Measurements from ENCODE around the gene TREML4. TPM values are rescaled to one million over a fixed set of nuclear protein-coding genes. Genes with fewer than 3 reads are reported as not detected.

The TREML4 gene
- total RNA-seq, 4 donors from 2014 or later, result not detected

- TF ChIP-seq POLR2A (IDR thresholded peaks at IDR 0.05) (no peak), CTCF (IDR thresholded peaks at IDR 0.05) (no peak)
Observed at GRCh38 chr6:41268478-41268877, 40.3 kb downstream of the TREML4 start.

GRCh38 chr6:41269166-41269565, 41.0 kb downstream of the TREML4 start:
- intact Hi-C loops (cut with DNase I), result no loop called here
- TF ChIP-seq CTCF (IDR thresholded peaks at IDR 0.05) (no peak), POLR2A (IDR thresholded peaks at IDR 0.05) (no peak)

More at GRCh38 chr6:41268478-41268877, 40.3 kb downstream of the TREML4 start:
- H3K27ac ChIP-seq, result no peak overlapping the region
- no peak overlapping the region for H3K4me3 ChIP-seq (replicated peaks in 1 of 3)
- no peaks in the 10 kb centered on the region for H3K4me1 ChIP-seq
- no peaks in the 10 kb centered on the region for H3K9me3 ChIP-seq
- H3K27me3 ChIP-seq, result no peaks in the 10 kb centered on the region
- intact Hi-C loops (cut with DNase I), result no loop called here
- no peak for DNase-seq
- no peaks in the 10 kb centered on the region for H3K36me3 ChIP-seq

GRCh38 chr6:41269716-41270115, 41.6 kb downstream of the TREML4 start:
- intact Hi-C loops (cut with DNase I), result no loop called here
- no peaks in the 10 kb centered on the region for H3K4me1 ChIP-seq
- TF ChIP-seq CTCF (IDR thresholded peaks at IDR 0.05) (no peak), POLR2A (IDR thresholded peaks at IDR 0.05) (no peak)

More at GRCh38 chr6:41269166-41269565, 41.0 kb downstream of the TREML4 start:
- WGBS, 2 donors, result 93% methylated on average over 2 of the region's 2 CpGs
- Histone ChIP-seq H3K4me3 (replicated peaks in 1 of 3) (no peak overlapping the region), H3K36me3 (no peaks in the 10 kb centered on the region), H3K4me1 (no peaks in the 10 kb centered on the region), H3K27me3 (no peaks in the 10 kb centered on the region), H3K27ac (no peak overlapping the region), H3K9me3 (no peaks in the 10 kb centered on the region)
- DNase-seq, result no peak

GRCh38 chr6:41271901-41272395, 43.8 kb downstream of the TREML4 start:
- DNase-seq, result no peak
- no peaks in the 10 kb centered on the region for H3K27me3 ChIP-seq
- no peaks in the 10 kb centered on the region for H3K9me3 ChIP-seq
- H3K4me3 ChIP-seq (replicated peaks in 1 of 3), result no peak overlapping the region
- 55 to 63% methylated on average over 7 of the region's 7 CpGs for WGBS, 2 donors
- no peaks in the 10 kb centered on the region for H3K36me3 ChIP-seq
- no peak overlapping the region for H3K27ac ChIP-seq
- H3K4me1 ChIP-seq, result no peaks in the 10 kb centered on the region
- intact Hi-C loops (cut with DNase I), result no loop called here
- TF ChIP-seq CTCF (IDR thresholded peaks at IDR 0.05) (no peak), POLR2A (IDR thresholded peaks at IDR 0.05) (no peak)

More at GRCh38 chr6:41269716-41270115, 41.6 kb downstream of the TREML4 start:
- H3K27ac ChIP-seq, result no peak overlapping the region
- no peaks in the 10 kb centered on the region for H3K36me3 ChIP-seq
- no peak overlapping the region for H3K4me3 ChIP-seq (replicated peaks in 1 of 3)
- DNase-seq, result no peak
- no peaks in the 10 kb centered on the region for H3K27me3 ChIP-seq
- no peaks in the 10 kb centered on the region for H3K9me3 ChIP-seq
- WGBS, 2 donors, result 76 to 87% methylated on average over 3 to 4 of the region's 4 CpGs

- intact Hi-C loops (cut with DNase I), result no loop called here
- H3K36me3 ChIP-seq, result no peaks in the 10 kb centered on the region
- 90 to 96% methylated on average over 5 of the region's 5 CpGs for WGBS, 2 donors
- H3K27ac ChIP-seq, result no peak overlapping the region
- H3K4me1 ChIP-seq, result no peaks in the 10 kb centered on the region
- TF ChIP-seq POLR2A (IDR thresholded peaks at IDR 0.05) (no peak), CTCF (IDR thresholded peaks at IDR 0.05) (no peak)
- no peaks in the 10 kb centered on the region for H3K9me3 ChIP-seq
- H3K4me3 ChIP-seq (replicated peaks in 1 of 3), result no peak overlapping the region
- no peaks in the 10 kb centered on the region for H3K27me3 ChIP-seq
- DNase-seq, result no peak
Observed at GRCh38 chr6:41272591-41273240, 44.6 kb downstream of the TREML4 start.

All from thyroid gland (tissue), 4 donors.